Measurements from ENCODE around the gene PGA5.
"Not testable (repeated sequence)": the region's sequence is repeated elsewhere in the genome, so short reads cannot be mapped to it uniquely, and the experiment has no call there.

The PGA5 gene

GRCh38 chr11:61198948-61199523 is 41.9 kb upstream of the PGA5 start:
- TF ChIP-seq TEAD4 (IDR thresholded peaks at IDR 0.05) (no peak), CREB1 (IDR thresholded peaks at IDR 0.05; ENCODE audit: low read depth) (no peak), EGR1 (IDR thresholded peaks at IDR 0.05) (no peak)

- TF ChIP-seq MAX (IDR thresholded peaks at IDR 0.05) = no peak
- TF ChIP-seq NFIC (IDR thresholded peaks at IDR 0.05) = no peak
- TF ChIP-seq TCF12 (IDR thresholded peaks at IDR 0.05; ENCODE audit: low read depth) = no peak
- TF ChIP-seq REST (IDR thresholded peaks at IDR 0.05; ENCODE audit: low read depth) = no peak
- no peak for TF ChIP-seq CREB1 (IDR thresholded peaks at IDR 0.05; ENCODE audit: low read depth)
- TF ChIP-seq, protein P1, sequence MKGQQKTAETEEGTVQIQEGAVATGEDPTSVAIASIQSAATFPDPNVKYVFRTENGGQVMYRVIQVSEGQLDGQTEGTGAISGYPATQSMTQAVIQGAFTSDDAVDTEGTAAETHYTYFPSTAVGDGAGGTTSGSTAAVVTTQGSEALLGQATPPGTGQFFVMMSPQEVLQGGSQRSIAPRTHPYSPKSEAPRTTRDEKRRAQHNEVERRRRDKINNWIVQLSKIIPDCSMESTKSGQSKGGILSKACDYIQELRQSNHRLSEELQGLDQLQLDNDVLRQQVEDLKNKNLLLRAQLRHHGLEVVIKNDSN (IDR thresholded peaks at IDR 0.05) = no peak
- TF ChIP-seq TEAD4 (IDR thresholded peaks at IDR 0.05) = no peak
- TF ChIP-seq CEBPB (IDR thresholded peaks at IDR 0.05) = no peak
- no peak for TF ChIP-seq ZBTB7A (IDR thresholded peaks at IDR 0.05; ENCODE audit: low read depth)
- no peak for TF ChIP-seq YY1 (IDR thresholded peaks at IDR 0.05; ENCODE audit: low read depth)
- no peak for TF ChIP-seq FOXM1 (IDR thresholded peaks at IDR 0.05; ENCODE audit: borderline replicate concordance, low read depth)
- TF ChIP-seq RAD21 (IDR thresholded peaks at IDR 0.05; ENCODE audit: low read depth) = no peak
- no peak for TF ChIP-seq EP300 (IDR thresholded peaks at IDR 0.05; ENCODE audit: borderline replicate concordance)
- TF ChIP-seq TAF1 (IDR thresholded peaks at IDR 0.05; ENCODE audit: low read depth) = no peak
- TF ChIP-seq EGR1 (IDR thresholded peaks at IDR 0.05) = no peak
Observed at GRCh38 chr11:61201476-61201875, 39.5 kb upstream of the PGA5 start.

GRCh38 chr11:61202950-61203746 is 37.8 kb upstream of the PGA5 start, which contains the start of gene PGA3:
Gene PGA3 (plus strand): TSS chr11:61203515. CDS start chr11:61203565, 50 bp downstream.
- not testable (repeated sequence) for TF ChIP-seq EP300 (IDR thresholded peaks at IDR 0.05; ENCODE audit: borderline replicate concordance); EGR1 (IDR thresholded peaks at IDR 0.05); FOXM1 (IDR thresholded peaks at IDR 0.05; ENCODE audit: borderline replicate concordance, low read depth)

- not testable (repeated sequence) for TF ChIP-seq MAX (IDR thresholded peaks at IDR 0.05); REST (IDR thresholded peaks at IDR 0.05; ENCODE audit: low read depth); ZBTB7A (IDR thresholded peaks at IDR 0.05; ENCODE audit: low read depth)
Observed at GRCh38 chr11:61222047-61222446, 18.9 kb upstream of the PGA5 start, which contains the start of gene PGA4. Gene PGA4 (plus strand): TSS chr11:61222347. CDS start chr11:61222401, 54 bp downstream.

DNA sequence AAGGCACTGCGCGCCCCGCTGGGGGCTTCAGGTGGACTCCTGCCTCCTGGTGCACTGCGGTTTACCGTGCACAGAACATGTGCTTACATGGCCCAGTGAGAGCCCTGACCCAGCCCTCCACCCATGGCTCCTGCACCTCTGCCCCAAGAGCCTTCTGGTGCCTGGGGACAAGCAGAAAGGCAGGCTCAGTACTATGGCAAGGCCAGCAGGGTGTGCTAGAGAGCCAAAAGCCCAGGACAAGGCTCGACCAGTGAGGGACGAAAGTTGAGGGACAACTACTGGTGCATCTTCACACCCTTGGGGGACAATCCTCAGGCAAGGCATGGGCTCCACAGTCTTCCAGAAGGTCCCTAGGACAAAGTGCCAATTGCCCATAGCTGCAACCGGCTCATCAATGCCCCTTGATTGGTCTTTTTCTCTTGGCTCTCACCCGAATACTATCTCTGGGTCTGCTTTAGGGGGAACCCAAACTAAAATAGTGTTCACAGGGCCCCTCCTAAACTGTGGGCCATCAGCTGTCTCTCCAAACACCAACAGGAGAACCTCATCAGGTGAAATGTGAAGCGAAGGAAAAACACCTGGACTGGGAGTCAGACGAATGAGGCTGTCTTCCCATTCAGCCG is 13.5 kb downstream of the PGA5 start:
- peak; percentile 92 for TF ChIP-seq RAD21 (IDR thresholded peaks at IDR 0.05; ENCODE audit: low read depth)
- TF ChIP-seq EP300 (IDR thresholded peaks at IDR 0.05; ENCODE audit: borderline replicate concordance) = no peak

- TF ChIP-seq FOXM1 (IDR thresholded peaks at IDR 0.05; ENCODE audit: borderline replicate concordance, low read depth) = no peak
- TF ChIP-seq TCF12 (IDR thresholded peaks at IDR 0.05; ENCODE audit: low read depth) = no peak
- TF ChIP-seq CREB1 (IDR thresholded peaks at IDR 0.05; ENCODE audit: low read depth) = no peak
- TF ChIP-seq TEAD4 (IDR thresholded peaks at IDR 0.05) = no peak
- TF ChIP-seq RAD21 (IDR thresholded peaks at IDR 0.05; ENCODE audit: low read depth) = no peak
- TF ChIP-seq TAF1 (IDR thresholded peaks at IDR 0.05; ENCODE audit: low read depth) = no peak
- no peak for TF ChIP-seq CEBPB (IDR thresholded peaks at IDR 0.05)
- TF ChIP-seq REST (IDR thresholded peaks at IDR 0.05; ENCODE audit: low read depth) = no peak
- no peak for TF ChIP-seq MAX (IDR thresholded peaks at IDR 0.05)
- no peak for TF ChIP-seq YY1 (IDR thresholded peaks at IDR 0.05; ENCODE audit: low read depth)
- TF ChIP-seq, protein P1 (IDR thresholded peaks at IDR 0.05) = no peak
- no peak for TF ChIP-seq EP300 (IDR thresholded peaks at IDR 0.05; ENCODE audit: borderline replicate concordance)
- no peak for TF ChIP-seq ZBTB7A (IDR thresholded peaks at IDR 0.05; ENCODE audit: low read depth)
- no peak for TF ChIP-seq NFIC (IDR thresholded peaks at IDR 0.05)
- TF ChIP-seq EGR1 (IDR thresholded peaks at IDR 0.05) = no peak
Observed at GRCh38 chr11:61256710-61257482, 15.9 kb downstream of the PGA5 start.

All from Ishikawa (cell line).